MM.1S (cell line): ENCODE data around the gene GALNS.
"Not testable (repeated sequence)": the region's sequence is repeated elsewhere in the genome, so short reads cannot be mapped to it uniquely, and the experiment has no call there.

Source experiments
- DNase-seq: peaks from one replicate; pipeline ENCODE4 v3.0.0-alpha.2; 2015
- H2AFZ ChIP-seq: fragments of 300-600 bp; sonication (generic); 2 replicates; pipeline ENCODE4 v1.6.0; 2016; ENCODE audit warnings: antibody characterized with exemption, low read length
- H3F3A ChIP-seq: fragments of 300-600 bp; sonication (generic); 2 replicates; pipeline ENCODE4 v1.6.1; 2016; ENCODE audit warnings: mild to moderate bottlenecking, antibody characterized with exemption, low read length, moderate library complexity, mixed read lengths; ENCODE audit not compliant: insufficient read depth
- H3K27ac ChIP-seq: fragments of 300-600 bp; sonication (generic); 2 replicates; pipeline ENCODE4 v1.5.1; 2016; ENCODE audit warnings: mild to moderate bottlenecking, low read length
- H3K27me3 ChIP-seq: fragments of 300-600 bp; sonication (generic); replicated peaks from 2 replicates; pipeline ENCODE4 v1.6.0; 2016; ENCODE audit warnings: low read length; ENCODE audit not compliant: insufficient read depth
- H3K36me3 ChIP-seq: fragments of 300-600 bp; sonication (generic); replicated peaks from 2 replicates; pipeline ENCODE4 v1.6.1; 2016; ENCODE audit warnings: mild to moderate bottlenecking, low read length, mixed read lengths; ENCODE audit not compliant: insufficient read depth
- H3K4me1 ChIP-seq: fragments of 300-600 bp; sonication (generic); 2 replicates; pipeline ENCODE4 v1.6.1; 2016; ENCODE audit warnings: low read length, mixed read lengths
- H3K4me2 ChIP-seq: fragments of 300-600 bp; sonication (generic); 2 replicates; pipeline ENCODE4 v1.6.0; 2016; ENCODE audit warnings: low read depth, low read length
- H3K4me3 ChIP-seq: fragments of 300-600 bp; sonication (generic); 2 replicates; pipeline ENCODE4 v1.5.1; 2016; ENCODE audit warnings: low read length, mixed read lengths
- H3K79me2 ChIP-seq: fragments of 300-600 bp; sonication (generic); 2 replicates; pipeline ENCODE4 v1.6.1; 2016; ENCODE audit warnings: mixed run types, low read length, mixed read lengths
- H3K9ac ChIP-seq: fragments of 300-600 bp; sonication (generic); 2 replicates; pipeline ENCODE4 v1.6.1; 2016; ENCODE audit warnings: low read length, mixed read lengths
- H3K9me2 ChIP-seq: fragments of 300-600 bp; sonication (generic); replicated peaks from 2 replicates; pipeline ENCODE4 v1.6.1; 2016; ENCODE audit warnings: mild to moderate bottlenecking, low read length, mixed read lengths; ENCODE audit not compliant: insufficient read depth
- H3K9me3 ChIP-seq: fragments of 300-600 bp; sonication (generic); replicated peaks from 2 replicates; pipeline ENCODE4 v1.6.1; 2016; ENCODE audit warnings: mild to moderate bottlenecking, low read length, mixed read lengths; ENCODE audit not compliant: insufficient read depth
- H4K20me1 ChIP-seq: fragments of 300-600 bp; sonication (generic); 2 replicates; pipeline ENCODE4 v1.6.1; 2016; ENCODE audit warnings: mild to moderate bottlenecking, low read length, moderate library complexity, mixed read lengths; ENCODE audit not compliant: insufficient read depth
- CTCF ChIP-seq: fragments of 300-600 bp; sonication (generic); IDR thresholded peaks from 2 replicates; pipeline ENCODE4 v1.5.1; 2016; ENCODE audit warnings: antibody characterized with exemption, low read length, mixed read lengths
- EZH2 ChIP-seq: fragments of 300-600 bp; sonication (generic); optimal IDR thresholded peaks from 2 replicates; pipeline ENCODE3; 2017; ENCODE audit warnings: low read depth, mild to moderate bottlenecking, antibody characterized with exemption, low read length, mixed read lengths
- EZH2phosphoT487 ChIP-seq: fragments of 300-600 bp; sonication (generic); IDR thresholded peaks from 2 replicates; pipeline ENCODE4 v1.6.1; 2018; ENCODE audit warnings: antibody characterized with exemption, low read length

GALNS gene

GRCh38 chr16:88892065-88892464 is 35.3 kb upstream of the GALNS start:
- no peak for DNase-seq
- H3K36me3 ChIP-seq = no peaks in the 10 kb centered on the region
- H4K20me1 ChIP-seq = no peaks in the 10 kb centered on the region
- no peaks in the 10 kb centered on the region for H3K79me2 ChIP-seq
- H3K4me3 ChIP-seq = no peak overlapping the region
- H3K9ac ChIP-seq = no peak overlapping the region
- no peaks in the 10 kb centered on the region for H3K4me1 ChIP-seq
- no peaks in the 10 kb centered on the region for H3F3A ChIP-seq
- TF ChIP-seq CTCF (no peak), EZH2 (no peak), EZH2phosphoT487 (no peak)
- no peaks in the 10 kb centered on the region for H3K27me3 ChIP-seq
- no peak overlapping the region for H3K4me2 ChIP-seq
- H3K9me3 ChIP-seq = no peaks in the 10 kb centered on the region
- H2AFZ ChIP-seq = no peak overlapping the region
- no peak overlapping the region for H3K27ac ChIP-seq
- H3K9me2 ChIP-seq = no peaks in the 10 kb centered on the region

GRCh38 chr16:88891083-88891482 is 34.3 kb upstream of the GALNS start:
- Histone ChIP-seq H3K4me2 (no peak overlapping the region), H3K9ac (no peak overlapping the region), H3K79me2 (no peaks in the 10 kb centered on the region), H3K4me3 (no peak overlapping the region), H3K9me3 (no peaks in the 10 kb centered on the region), H2AFZ (no peak overlapping the region), H3F3A (no peaks in the 10 kb centered on the region), H4K20me1 (no peaks in the 10 kb centered on the region), H3K36me3 (no peaks in the 10 kb centered on the region), H3K4me1 (no peaks in the 10 kb centered on the region), H3K9me2 (no peaks in the 10 kb centered on the region), H3K27me3 (no peaks in the 10 kb centered on the region), H3K27ac (no peak overlapping the region)
- DNase-seq = no peak
- TF ChIP-seq EZH2 = no peak
- no peak for TF ChIP-seq EZH2phosphoT487
- no peak for TF ChIP-seq CTCF

GRCh38 chr16:88889702-88890352 is 33.1 kb upstream of the GALNS start:
- not testable (repeated sequence) for H3K27ac ChIP-seq, H3K36me3 ChIP-seq, H2AFZ ChIP-seq, H3K4me2 ChIP-seq, H3K27me3 ChIP-seq, H3K79me2 ChIP-seq, H3K4me3 ChIP-seq, H4K20me1 ChIP-seq, DNase-seq, H3K9me3 ChIP-seq, H3K9ac ChIP-seq, H3K4me1 ChIP-seq, H3F3A ChIP-seq, H3K9me2 ChIP-seq

GRCh38 chr16:88888461-88889387 is 32.0 kb upstream of the GALNS start:
- H3K4me2 ChIP-seq = no peak overlapping the region
- no peak for DNase-seq
- no peaks in the 10 kb centered on the region for H3K36me3 ChIP-seq

More at GRCh38 chr16:88888461-88889387, 32.0 kb upstream of the GALNS start:
- H3F3A ChIP-seq = no peaks in the 10 kb centered on the region
- H3K79me2 ChIP-seq = no peaks in the 10 kb centered on the region
- H2AFZ ChIP-seq = no peak overlapping the region
- H3K9ac ChIP-seq = no peak overlapping the region
- H3K4me3 ChIP-seq = no peak overlapping the region
- no peaks in the 10 kb centered on the region for H3K9me3 ChIP-seq
- H4K20me1 ChIP-seq = no peaks in the 10 kb centered on the region
- no peaks in the 10 kb centered on the region for H3K27me3 ChIP-seq
- H3K9me2 ChIP-seq = no peaks in the 10 kb centered on the region
- TF ChIP-seq CTCF (no peak), EZH2phosphoT487 (no peak), EZH2 (no peak)
- H3K27ac ChIP-seq = no peak overlapping the region
- H3K4me1 ChIP-seq = no peaks in the 10 kb centered on the region
